Ovary (tissue), 9 donors: ENCODE results near the gene AP1S1. TPM values are rescaled to one million over a fixed set of nuclear protein-coding genes. Genes with fewer than 3 reads are reported as not detected.

ENCODE experiments used
- DNase-seq, 5 donors: peaks; one replicate each; pipeline ENCODE4 v3.0.0-alpha.2; 2019 to 2020
- H3K27ac ChIP-seq, 2 donors: fragments of 200-600 bp; one replicate each; pipeline versions ENCODE4 v1.5.1 to v1.8.0; 2019 to 2022
- H3K27me3 ChIP-seq: fragments of 200-600 bp; one replicate; pipeline ENCODE4 v1.8.0; 2022
- H3K36me3 ChIP-seq: fragments of 200-600 bp; sonication (generic); one replicate; pipeline ENCODE4 v1.5.1; 2019
- H3K4me1 ChIP-seq: one replicate; pipeline ENCODE4 v1.8.1; 2013; ENCODE audit warnings: mild to moderate bottlenecking, moderate library complexity; ENCODE audit not compliant: insufficient read depth
- H3K4me3 ChIP-seq: fragments of 200-600 bp; sonication (generic); one replicate; pipeline ENCODE4 v1.5.1; 2017
- H3K9me3 ChIP-seq, 2 donors: fragments of 200-600 bp in 1 of 2; sonication (generic) in 1 of 2; one replicate each; pipeline versions ENCODE4 v1.5.1 to v1.8.1; 2013 to 2019; ENCODE audit warnings: mild to moderate bottlenecking in 1 of 2, moderate library complexity in 1 of 2
- EP300 ChIP-seq: sonication (generic); formaldehyde crosslinking; IDR thresholded peaks from one replicate; pipeline ENCODE4 v1.6.1; 2017; ENCODE audit warnings: antibody characterized with exemption
- POLR2A ChIP-seq: fragments of 450-650 bp; IDR thresholded peaks from one replicate; pipeline ENCODE4 v1.6.1; 2017; ENCODE audit warnings: antibody characterized with exemption, mild to moderate bottlenecking, moderate library complexity
- WGBS, 3 donors: extraction: QIAGEN DNeasy Blood & Tissue Kit in 1 of 3; methylation state at CpG; one replicate each; pipeline versions ENCODE4 v1.1.5 to v1.1.7; 2013 to 2017; 5-methylcytosine and 5-hydroxymethylcytosine counted together
- intact Hi-C, 4 donors: fragments of 100-400 bp; cut with DNase I; formaldehyde crosslinking; loops; one replicate each; pipeline versions ENCODE4 v1.11.0 to v1.15.1; 2022 to 2023
- polyA plus RNA-seq, 2 donors: library from polyadenylated mRNA; stranded (reverse); fragments of 200-250 nt in 1 of 2; fragments of 350-450 nt in 1 of 2; fragmentation: Illumina TruSeq in 1 of 2; extraction: RNeasy Lipid Tissue Mini Kit (QIAGEN cat#74804) in 1 of 2; gene quantifications; one replicate each; pipeline ENCODE4 v1.2.3, GENCODE V29; 2013 to 2014
- total RNA-seq, 7 donors: library from RNA; depleted of rRNA in 2 of 7; stranded (reverse); fragments of >200 nt in 2 of 7; fragmentation: NEBNext Ultra II Directional in 3 of 7; extraction: Animal tissue kit (Norgen Biotek cat#: 25700) in 3 of 7; gene quantifications; one replicate each; pipeline versions ENCODE4 v1.1.0 to v1.2.4, GENCODE V29; 2016 to 2023
- TF ChIP-seq, protein P1 (sequence below), 3 donors: fragments of 450-650 bp in 2 of 3; fragments of 200-600 bp in 1 of 3; IDR thresholded peaks; one replicate each; pipeline versions ENCODE4 v1.5.1 to v1.8.0; 2016 to 2022; ENCODE audit warnings: antibody characterized with exemption in 3 of 3, mild to moderate bottlenecking in 1 of 3
- donor health status: DM: no; HTN: no; CAD: no; lungs with moderate emphysema.
- donor health status: DM: no; HTN: no; CAD: no.
- donor health status: Bipolar disorder and iron deficiency.
- donor health status: DM: yes; HTN: yes; CAD: no.
- donor health status: DM: no; HTN: no; CAD: no.
- donor health status: DM: yes; HTN: yes; CAD: no.

Gene AP1S1
- total and polyA plus RNA-seq, 9 donors: 17.4 to 54.9 (median 27.0) TPM

DNA sequence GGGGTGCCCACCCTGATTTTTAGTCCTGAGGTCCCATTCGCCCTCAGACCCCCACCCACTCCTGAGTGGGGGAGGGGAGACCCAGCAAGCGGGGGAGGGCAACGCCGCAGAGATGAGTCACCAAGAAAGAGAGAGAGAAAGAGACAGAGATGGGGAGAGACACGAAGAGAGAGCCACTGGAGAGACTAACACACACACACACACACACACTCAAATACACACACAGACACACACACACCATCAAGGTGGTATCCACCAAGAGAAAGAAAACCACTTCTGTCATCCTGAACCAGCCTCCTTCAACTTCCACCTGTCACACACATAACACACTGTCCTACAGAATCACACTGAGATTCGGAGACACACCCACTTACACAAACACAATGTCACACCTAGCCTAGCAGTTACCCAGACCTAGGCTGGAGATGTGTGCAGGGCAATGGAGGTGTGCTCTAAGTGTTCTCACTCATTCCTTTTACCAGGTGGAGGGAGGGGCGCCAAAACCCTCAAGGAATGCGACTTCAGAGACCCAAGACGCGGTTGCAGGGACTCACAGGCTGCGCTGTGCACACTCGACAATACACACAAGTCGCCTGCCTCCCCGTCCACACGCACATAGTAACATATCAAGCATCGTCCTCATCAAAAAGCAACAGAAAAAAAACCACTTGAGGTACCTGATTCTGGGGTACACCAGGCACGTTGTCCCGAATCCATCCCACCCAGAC is 15.0 kb downstream of the AP1S1 start:
- Histone ChIP-seq H3K36me3 (no peaks in the 10 kb centered on the region), H3K27ac (no peak overlapping the region), H3K4me1 (peaks cover 12% of the 10 kb centered on the region), H3K27me3 (peaks cover 7% of the 10 kb centered on the region), H3K4me3 (no peak overlapping the region), H3K9me3 (no peaks in the 10 kb centered on the region)
- no peak for DNase-seq
- WGBS, 3 donors: 1 to 2% (median 1%) methylated on average over 18 of the region's 18 CpGs
- intact Hi-C loops: loop anchor here in 3 of 4 donors (5.0 to 10.0 kb wide), 3 partner anchors 73 to 274 kb away; partner anchors contain the start of gene ACHE (in 1 of the 3)
- TF ChIP-seq EP300 (no peak), POLR2A (no peak)
- TF ChIP-seq, protein P1, sequence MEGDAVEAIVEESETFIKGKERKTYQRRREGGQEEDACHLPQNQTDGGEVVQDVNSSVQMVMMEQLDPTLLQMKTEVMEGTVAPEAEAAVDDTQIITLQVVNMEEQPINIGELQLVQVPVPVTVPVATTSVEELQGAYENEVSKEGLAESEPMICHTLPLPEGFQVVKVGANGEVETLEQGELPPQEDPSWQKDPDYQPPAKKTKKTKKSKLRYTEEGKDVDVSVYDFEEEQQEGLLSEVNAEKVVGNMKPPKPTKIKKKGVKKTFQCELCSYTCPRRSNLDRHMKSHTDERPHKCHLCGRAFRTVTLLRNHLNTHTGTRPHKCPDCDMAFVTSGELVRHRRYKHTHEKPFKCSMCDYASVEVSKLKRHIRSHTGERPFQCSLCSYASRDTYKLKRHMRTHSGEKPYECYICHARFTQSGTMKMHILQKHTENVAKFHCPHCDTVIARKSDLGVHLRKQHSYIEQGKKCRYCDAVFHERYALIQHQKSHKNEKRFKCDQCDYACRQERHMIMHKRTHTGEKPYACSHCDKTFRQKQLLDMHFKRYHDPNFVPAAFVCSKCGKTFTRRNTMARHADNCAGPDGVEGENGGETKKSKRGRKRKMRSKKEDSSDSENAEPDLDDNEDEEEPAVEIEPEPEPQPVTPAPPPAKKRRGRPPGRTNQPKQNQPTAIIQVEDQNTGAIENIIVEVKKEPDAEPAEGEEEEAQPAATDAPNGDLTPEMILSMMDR (IDR thresholded peaks at IDR 0.05): no peak

DNA sequence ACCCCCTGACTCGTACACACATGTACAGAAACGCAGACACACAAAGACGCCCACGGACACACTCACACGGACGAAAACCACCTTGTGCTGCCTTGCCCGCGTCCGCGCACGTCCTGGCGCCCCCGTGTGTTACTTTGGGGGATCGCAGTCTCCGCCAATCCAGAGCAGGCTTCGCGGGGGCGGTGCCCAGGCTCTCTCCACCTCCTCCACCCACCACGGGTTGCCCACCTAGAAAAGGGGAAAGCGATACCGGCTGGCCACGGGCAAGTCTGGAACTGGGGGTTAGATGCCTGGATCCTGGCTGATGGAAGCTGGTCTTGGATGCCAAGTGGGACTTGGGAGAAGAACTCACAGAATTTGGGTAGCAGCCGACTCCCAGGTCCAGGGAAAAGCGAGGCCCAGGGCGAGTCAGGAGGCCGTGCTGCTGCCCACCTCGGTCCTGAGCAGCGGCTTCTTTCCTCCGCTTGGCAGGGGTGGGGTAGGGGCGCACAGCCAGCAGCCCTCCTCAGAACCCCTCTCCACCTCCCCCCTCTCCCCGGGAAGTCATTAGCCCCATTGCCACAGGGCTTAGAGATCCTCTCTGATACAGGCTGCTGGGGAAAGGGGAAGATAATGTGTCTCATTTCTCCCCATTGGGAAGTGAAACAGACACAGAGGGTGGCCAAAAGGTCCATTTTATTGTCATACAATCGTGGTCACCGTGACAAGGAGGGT is 15.7 kb downstream of the AP1S1 start:
- Histone ChIP-seq H3K27me3 (peaks cover 7% of the 10 kb centered on the region), H3K36me3 (no peaks in the 10 kb centered on the region), H3K27ac (no peak overlapping the region), H3K4me3 (no peak overlapping the region), H3K9me3 (no peaks in the 10 kb centered on the region), H3K4me1 (peaks cover 9% of the 10 kb centered on the region)
- intact Hi-C loops: loop anchor here in 3 of 4 donors (5.0 to 10.0 kb wide), 4 partner anchors 72 to 275 kb away; partner anchors contain the start of gene ACHE (in 1 of the 3)
- TF ChIP-seq POLR2A (no peak), EP300 (no peak)
- TF ChIP-seq, protein P1 (IDR thresholded peaks at IDR 0.05): peak; percentile 62 to 68 (median 66)
- peak; percentile 45 to 81 (median 71) for DNase-seq
- 0 to 1% (median 1%) methylated on average over 25 to 33 of the region's 33 CpGs for WGBS, 3 donors

DNA sequence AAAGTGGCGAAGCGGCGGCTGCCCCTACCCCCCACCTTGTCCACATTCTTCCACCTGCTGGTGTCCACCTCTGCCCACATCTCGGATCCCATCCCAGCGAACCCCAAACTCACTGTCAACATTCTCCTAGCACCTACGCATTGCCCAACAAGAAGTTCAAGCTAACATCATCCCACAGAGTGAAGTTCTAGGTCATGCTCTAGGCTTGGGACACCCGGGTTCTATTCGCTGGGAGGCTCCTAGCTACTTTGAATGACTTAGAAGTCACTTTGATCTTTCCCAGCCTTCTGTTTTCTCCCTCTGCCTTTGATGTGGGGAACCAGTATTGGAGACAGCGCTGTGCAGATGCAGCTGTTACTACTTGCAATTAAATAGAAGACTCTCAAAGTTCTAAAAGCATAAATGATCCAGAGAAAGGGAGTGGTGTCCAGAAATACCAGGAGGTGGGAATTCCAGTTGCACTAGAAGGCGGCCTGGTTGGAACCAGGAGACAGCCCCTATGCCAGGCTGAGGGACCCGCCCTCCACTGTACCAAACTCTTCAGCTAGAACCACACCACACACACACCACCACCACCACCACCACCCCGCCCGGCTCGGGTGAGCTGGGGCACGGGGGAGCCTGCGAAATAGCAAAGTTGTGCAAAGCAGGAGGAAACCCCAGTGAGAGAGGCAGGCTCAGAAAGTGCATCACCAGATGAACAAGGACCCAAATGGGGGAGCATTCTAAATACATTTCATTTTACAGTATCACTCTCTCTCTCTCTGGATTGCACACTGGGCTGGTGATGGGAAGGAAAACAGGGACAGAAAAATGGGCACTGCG is 16.6 kb downstream of the AP1S1 start:
- Histone ChIP-seq H3K27me3 (peaks cover 7% of the 10 kb centered on the region), H3K4me1 (peaks cover 7% of the 10 kb centered on the region), H3K27ac (no peak overlapping the region), H3K9me3 (no peaks in the 10 kb centered on the region), H3K36me3 (no peaks in the 10 kb centered on the region), H3K4me3 (no peak overlapping the region)
- WGBS, 3 donors: 3 to 4% (median 4%) methylated on average over 17 of the region's 17 CpGs
- TF ChIP-seq EP300: no peak
- no peak for TF ChIP-seq POLR2A
- TF ChIP-seq, protein P1 (IDR thresholded peaks at IDR 0.05): no peak
- intact Hi-C loops: loop anchor here in 1 of 4 donors (10.0 kb wide), 1 partner anchor 114 kb away; no protein-coding TSS in a partner anchor
- no peak for DNase-seq

DNA sequence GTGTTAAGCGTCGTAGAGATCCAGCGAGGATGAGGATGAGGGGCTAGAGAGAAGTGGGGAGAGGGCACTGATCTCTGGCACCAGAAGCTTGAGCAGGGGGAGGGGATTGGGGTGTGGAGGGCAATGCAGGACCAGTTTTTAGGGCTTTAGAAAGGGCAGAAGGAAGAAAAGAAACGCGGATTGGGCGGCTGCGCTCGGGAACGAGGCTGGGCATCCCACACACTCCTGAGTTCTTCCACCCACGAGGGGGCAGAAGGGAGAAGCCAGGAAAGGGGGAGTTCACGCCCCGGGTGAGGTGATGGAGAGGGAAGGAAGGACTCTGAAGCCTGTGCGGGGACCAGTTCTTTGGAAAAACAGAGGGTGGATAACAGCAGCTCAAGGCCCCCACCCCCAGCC is 17.2 kb downstream of the AP1S1 start:
- 1% methylated on average over 12 to 13 of the region's 13 CpGs for WGBS, 3 donors
- intact Hi-C loops: loop anchor here in 1 of 4 donors (10.0 kb wide), 1 partner anchor 113 kb away; no protein-coding TSS in a partner anchor
- peaks cover 7% of the 10 kb centered on the region for H3K4me1 ChIP-seq
- H3K27ac ChIP-seq: no peak overlapping the region
- no peaks in the 10 kb centered on the region for H3K9me3 ChIP-seq
- DNase-seq: no peak
- H3K27me3 ChIP-seq: peaks cover 7% of the 10 kb centered on the region
- no peaks in the 10 kb centered on the region for H3K36me3 ChIP-seq
- H3K4me3 ChIP-seq: no peak overlapping the region
- no peak for TF ChIP-seq POLR2A
- TF ChIP-seq, protein P1 (IDR thresholded peaks at IDR 0.05): no peak
